Effector memory CD4-positive, alpha-beta T cell (primary cell): ENCODE data around the gene FTO.

Experiments
- DNase-seq, 3 donors: peaks; one replicate each; pipeline ENCODE4 v3.0.0-alpha.2; 2020
- H3K27ac ChIP-seq: 2 replicates; pipeline ENCODE4 v1.7.0; 2013; ENCODE audit warnings: mild to moderate bottlenecking, low read length, moderate library complexity; ENCODE audit not compliant: insufficient read depth, poor library complexity, severe bottlenecking
- H3K27me3 ChIP-seq: replicated peaks from 2 replicates; pipeline ENCODE4 v1.7.0; 2013; ENCODE audit warnings: mild to moderate bottlenecking, low read length; ENCODE audit not compliant: insufficient read depth, control insufficient read depth, poor library complexity, severe bottlenecking
- H3K36me3 ChIP-seq: 2 replicates; pipeline ENCODE4 v1.7.0; 2013; ENCODE audit warnings: mild to moderate bottlenecking, low read length, moderate library complexity; ENCODE audit not compliant: control insufficient read depth, insufficient read depth
- H3K4me1 ChIP-seq: 2 replicates; pipeline ENCODE4 v1.7.0; 2013; ENCODE audit warnings: low read length, mild to moderate bottlenecking; ENCODE audit not compliant: control insufficient read depth, insufficient read depth, poor library complexity, severe bottlenecking
- H3K4me3 ChIP-seq: 2 replicates; pipeline ENCODE4 v1.7.0; 2013; ENCODE audit warnings: low read length, low read depth, mild to moderate bottlenecking; ENCODE audit not compliant: insufficient read depth, poor library complexity, severe bottlenecking
- H3K9me3 ChIP-seq: 2 replicates; pipeline ENCODE4 v1.7.0; 2013; ENCODE audit warnings: mild to moderate bottlenecking, low read length, moderate library complexity; ENCODE audit not compliant: control insufficient read depth

The FTO gene

DNA sequence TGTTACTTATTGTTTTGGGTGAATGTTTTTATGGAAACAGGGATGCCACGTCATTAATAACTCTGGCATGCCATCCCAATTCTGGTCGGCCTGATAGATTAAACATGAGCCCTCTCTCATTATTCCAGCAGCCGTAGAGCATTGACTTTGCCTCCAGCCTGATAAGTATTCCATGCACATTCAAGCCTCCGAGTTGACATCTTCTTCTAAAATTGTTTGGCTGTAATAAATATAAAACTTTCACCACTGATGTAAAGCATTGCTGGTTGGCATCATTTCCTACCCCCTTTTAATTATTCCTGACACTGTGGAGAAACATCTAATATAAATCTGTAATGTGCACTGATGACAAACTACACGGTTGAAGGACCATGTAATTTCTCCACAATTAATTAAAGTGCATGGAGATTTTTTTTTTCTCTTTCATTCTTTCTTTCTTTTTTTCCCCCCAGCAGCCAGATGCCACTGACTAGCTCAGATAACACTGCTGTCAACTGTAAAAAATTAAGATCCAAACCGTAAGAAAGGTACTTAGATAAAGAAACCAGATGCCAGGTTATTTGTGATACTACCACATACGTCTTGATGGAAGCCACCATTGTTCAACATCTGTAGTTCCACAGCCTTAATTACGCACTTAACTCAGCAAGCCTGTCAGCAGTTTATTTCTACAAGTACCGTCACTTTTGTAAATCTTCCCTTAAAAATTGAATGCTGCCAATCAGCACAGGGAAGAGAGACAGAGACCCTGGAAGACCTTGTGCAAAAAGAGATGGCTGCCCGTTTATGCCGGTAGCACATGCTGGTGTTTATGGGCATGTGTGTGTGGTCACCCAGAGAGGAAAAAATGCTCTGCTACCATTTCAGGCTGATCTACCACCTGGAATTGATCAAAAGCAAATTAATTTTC lies 344.9 kb downstream of the FTO start:
- Histone ChIP-seq H3K36me3 (no peaks in the 10 kb centered on the region), H3K9me3 (no peaks in the 10 kb centered on the region), H3K27me3 (no peaks in the 10 kb centered on the region), H3K4me1 (no peaks in the 10 kb centered on the region), H3K4me3 (no peak overlapping the region), H3K27ac (no peak overlapping the region)
- DNase-seq = no peak

DNA sequence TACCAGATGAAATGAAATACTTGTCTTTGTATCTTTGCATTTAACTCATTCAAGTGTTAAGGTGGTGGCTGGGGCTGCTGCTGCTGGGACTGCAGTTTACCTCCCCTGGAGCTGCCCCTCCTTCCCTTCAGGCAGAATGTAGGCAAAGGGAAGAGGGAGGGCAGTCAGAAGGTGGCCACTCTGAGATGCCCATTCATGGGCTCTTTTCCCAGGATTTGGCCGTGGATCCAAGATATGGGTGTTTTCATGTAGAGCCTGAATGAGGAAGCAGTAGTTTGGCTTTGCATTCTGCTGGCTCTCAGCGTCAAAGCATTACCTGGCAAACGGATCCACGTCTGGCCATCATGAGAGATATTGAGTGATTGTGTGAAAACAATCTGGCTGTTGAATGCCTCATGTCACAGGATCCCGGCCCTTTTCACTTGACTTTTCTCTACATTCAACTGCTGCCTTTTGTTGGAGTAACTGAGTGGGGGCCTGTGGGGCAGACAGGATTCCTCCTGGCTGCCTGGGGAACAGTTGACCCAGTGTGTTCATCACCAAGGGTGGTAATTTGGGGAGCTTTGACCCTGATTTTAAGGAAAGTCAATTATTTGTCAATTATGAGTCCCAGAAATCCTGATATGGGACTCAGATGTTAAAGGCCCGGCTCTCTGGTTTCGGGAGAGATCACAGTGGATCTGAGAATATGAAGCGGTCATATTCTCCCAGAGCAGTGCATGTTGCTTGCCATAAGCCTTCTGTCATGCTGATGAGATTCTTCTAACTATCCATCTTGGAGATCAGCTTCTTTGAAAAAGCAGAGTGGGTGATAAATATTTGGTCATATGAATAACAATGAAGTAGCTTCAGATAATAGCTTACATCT lies 345.9 kb downstream of the FTO start:
- H3K4me1 ChIP-seq = no peaks in the 10 kb centered on the region
- no peaks in the 10 kb centered on the region for H3K36me3 ChIP-seq
- H3K27me3 ChIP-seq = no peaks in the 10 kb centered on the region
- no peak overlapping the region for H3K4me3 ChIP-seq
- H3K9me3 ChIP-seq = no peaks in the 10 kb centered on the region
- DNase-seq = no peak
- H3K27ac ChIP-seq = no peak overlapping the region

DNA sequence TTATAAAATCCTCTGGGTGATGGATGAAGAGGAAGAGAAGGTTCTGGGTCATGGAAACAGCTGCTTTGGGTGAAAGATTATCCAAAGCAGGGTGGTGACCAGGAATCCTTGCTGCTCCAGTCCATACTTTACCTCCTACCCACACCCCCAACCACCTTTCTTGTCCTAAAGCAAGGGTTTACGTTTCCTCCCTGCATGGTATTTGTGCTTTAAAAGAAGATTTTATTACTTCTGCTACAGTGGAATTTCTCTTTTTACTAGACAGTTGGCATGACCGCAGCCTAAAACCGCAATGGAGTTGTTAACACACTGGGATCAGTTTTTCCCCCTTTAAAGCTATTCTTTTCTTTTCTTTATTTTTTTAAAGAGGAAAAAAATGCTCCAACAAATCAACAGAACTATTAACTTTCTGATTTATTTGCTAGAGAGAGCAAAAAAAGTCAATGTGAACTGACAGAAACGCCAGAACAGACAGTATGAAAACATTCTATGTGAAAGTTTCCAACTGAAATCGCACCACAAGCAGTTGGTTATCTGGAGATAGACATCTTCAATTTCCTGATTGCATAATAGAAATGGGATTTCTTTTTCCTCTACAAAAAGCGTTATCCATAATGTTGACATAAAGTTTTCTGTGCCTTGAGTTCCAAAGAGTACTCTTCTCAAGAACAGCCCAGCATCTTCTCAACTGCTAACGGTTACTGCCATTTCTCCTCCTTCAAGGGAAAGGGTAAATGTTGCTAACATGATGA lies 346.7 kb downstream of the FTO start:
- H3K27me3 ChIP-seq = no peaks in the 10 kb centered on the region
- H3K4me3 ChIP-seq = no peak overlapping the region
- DNase-seq = no peak
- no peaks in the 10 kb centered on the region for H3K36me3 ChIP-seq
- H3K27ac ChIP-seq = no peak overlapping the region
- no peaks in the 10 kb centered on the region for H3K4me1 ChIP-seq
- no peaks in the 10 kb centered on the region for H3K9me3 ChIP-seq

DNA sequence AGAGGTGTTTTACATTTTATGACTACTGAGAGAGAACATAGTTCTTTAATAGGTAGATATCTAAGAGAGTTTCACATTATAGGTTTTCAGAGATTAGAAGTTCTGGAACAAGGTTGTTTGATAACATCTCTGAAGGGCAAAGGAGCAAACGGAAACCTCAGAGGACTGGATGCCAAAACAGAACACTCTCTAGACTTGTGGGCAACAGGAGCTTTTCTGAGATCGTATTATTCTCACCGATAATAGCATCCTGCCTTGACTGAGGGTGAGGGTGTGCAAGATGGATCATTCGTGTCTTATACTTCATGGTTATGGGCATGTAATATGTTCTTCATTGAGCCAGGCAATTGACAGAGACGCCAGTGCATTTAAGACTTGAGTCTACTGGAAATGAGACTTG lies 347.9 kb downstream of the FTO start:
- Histone ChIP-seq H3K9me3 (no peaks in the 10 kb centered on the region), H3K4me1 (no peaks in the 10 kb centered on the region), H3K27ac (no peak overlapping the region), H3K36me3 (no peaks in the 10 kb centered on the region), H3K4me3 (no peak overlapping the region), H3K27me3 (no peaks in the 10 kb centered on the region)
- DNase-seq = no peak

GRCh38 chr16:54052271-54052670 lies 348.3 kb downstream of the FTO start:
- Histone ChIP-seq H3K4me1 (no peaks in the 10 kb centered on the region), H3K9me3 (no peaks in the 10 kb centered on the region), H3K27ac (no peak overlapping the region), H3K36me3 (no peaks in the 10 kb centered on the region), H3K27me3 (no peaks in the 10 kb centered on the region), H3K4me3 (no peak overlapping the region)
- no peak for DNase-seq

DNA sequence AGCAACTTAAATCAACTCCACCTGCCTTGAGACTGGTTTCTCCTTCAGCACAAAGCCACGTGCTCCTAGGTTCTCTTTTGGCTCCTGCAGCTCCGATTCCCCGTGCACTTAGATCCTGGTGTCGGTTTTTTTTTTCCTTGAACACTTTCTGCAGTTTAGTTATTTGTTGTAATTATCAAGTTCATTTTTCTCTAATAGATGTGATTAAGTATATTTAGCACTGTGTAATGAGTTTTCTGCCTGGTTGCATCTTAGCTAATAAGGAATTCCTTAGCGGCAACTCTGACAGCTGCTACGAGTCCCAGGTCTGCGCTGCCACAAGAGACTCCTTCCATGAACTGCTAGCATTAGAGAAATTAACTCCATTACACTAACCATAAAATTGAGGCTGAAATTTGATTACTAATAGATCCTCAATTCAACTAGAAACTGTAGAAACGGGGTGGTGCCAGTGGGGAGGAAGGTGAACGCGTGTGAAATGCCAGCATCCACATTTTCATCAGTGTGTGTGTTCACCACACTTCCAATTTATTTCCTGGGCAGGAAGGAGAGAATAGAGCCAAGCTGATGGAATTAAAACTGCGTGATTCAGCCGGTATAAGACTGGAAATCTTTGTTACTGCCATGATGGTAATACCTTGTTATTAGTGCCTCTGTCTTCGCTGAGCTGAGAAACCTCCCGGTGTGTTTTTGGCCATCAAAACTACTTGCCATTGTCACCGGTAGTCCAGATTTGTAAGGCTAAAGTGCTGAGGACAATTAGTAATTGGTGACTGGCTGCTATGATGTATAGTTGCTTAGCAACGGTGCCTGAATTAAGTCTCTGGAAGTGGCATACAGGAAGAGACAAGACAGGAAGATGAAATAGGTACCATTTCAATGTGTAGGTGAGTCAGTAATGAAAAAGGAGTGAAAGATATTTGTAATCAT lies 350.2 kb downstream of the FTO start:
- H3K4me3 ChIP-seq = no peak overlapping the region
- H3K36me3 ChIP-seq = no peaks in the 10 kb centered on the region
- no peak for DNase-seq
- H3K27me3 ChIP-seq = no peaks in the 10 kb centered on the region
- H3K27ac ChIP-seq = no peak overlapping the region
- no peaks in the 10 kb centered on the region for H3K4me1 ChIP-seq
- no peaks in the 10 kb centered on the region for H3K9me3 ChIP-seq

DNA sequence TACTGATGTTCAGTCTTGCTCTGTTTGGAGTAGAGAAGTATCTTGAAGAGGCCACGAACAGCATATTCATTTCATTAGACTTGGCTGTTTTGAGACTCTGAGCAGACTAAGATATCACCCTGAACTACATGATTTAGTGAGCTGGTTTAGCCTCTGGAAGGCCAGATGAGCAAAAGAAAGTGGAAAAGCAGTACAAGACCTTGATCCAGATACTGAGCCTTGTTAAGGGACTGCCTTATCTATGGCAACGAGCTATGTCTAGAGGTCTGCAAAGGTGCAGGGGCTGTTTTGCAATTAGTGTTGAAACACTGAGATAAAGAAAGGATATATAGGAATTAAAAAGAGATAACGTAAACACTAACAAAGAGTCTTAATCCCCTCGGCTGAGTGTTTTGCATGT lies 351.2 kb downstream of the FTO start:
- DNase-seq = no peak
- Histone ChIP-seq H3K4me1 (no peaks in the 10 kb centered on the region), H3K36me3 (no peaks in the 10 kb centered on the region), H3K27me3 (no peaks in the 10 kb centered on the region), H3K9me3 (no peaks in the 10 kb centered on the region), H3K27ac (no peak overlapping the region), H3K4me3 (no peak overlapping the region)

GRCh38 chr16:54055864-54056263 lies 351.9 kb downstream of the FTO start:
- H3K4me3 ChIP-seq = no peak overlapping the region
- no peaks in the 10 kb centered on the region for H3K36me3 ChIP-seq
- no peaks in the 10 kb centered on the region for H3K27me3 ChIP-seq
- no peak for DNase-seq
- H3K9me3 ChIP-seq = no peaks in the 10 kb centered on the region
- no peaks in the 10 kb centered on the region for H3K4me1 ChIP-seq
- H3K27ac ChIP-seq = no peak overlapping the region

DNA sequence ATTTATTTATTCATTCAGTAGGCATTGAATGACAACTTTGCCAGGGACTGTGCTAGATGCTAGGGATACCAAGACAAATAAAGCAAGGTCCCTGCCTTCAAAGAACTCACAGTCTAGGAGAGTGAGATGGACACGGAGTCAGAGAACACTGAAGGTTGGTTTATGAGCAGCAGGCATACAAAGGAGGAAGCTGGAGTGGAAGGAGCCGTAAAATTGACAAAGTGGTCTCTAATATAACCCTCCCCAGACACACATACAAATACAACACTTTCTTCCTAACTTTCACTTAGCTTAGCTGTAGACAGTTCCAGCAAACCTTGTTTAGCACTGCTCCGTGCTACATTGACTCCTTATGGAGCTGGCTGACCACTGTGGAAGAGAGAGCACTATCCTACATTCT lies 353.0 kb downstream of the FTO start:
- Histone ChIP-seq H3K27me3 (no peaks in the 10 kb centered on the region), H3K27ac (no peak overlapping the region), H3K9me3 (no peaks in the 10 kb centered on the region), H3K36me3 (no peaks in the 10 kb centered on the region), H3K4me1 (no peaks in the 10 kb centered on the region), H3K4me3 (no peak overlapping the region)
- DNase-seq = no peak
